HG02678 (cell line): Measurements from ENCODE around the gene ZNF793.
A peak's percentile ranks its signal among the peaks of the same experiment; 100 is the strongest.

Experiments used
- ATAC-seq: cut with Tn5 transposase; IDR thresholded peaks from one replicate; pipeline ENCODE4 v1.9.1; 2021; ENCODE audit warnings: mild to moderate bottlenecking, moderate library complexity; ENCODE audit not compliant: unreplicated experiment

Gene ZNF793

GRCh38 chr19:37506387-37507166 is at the start of gene ZNF793:
Gene ZNF793 (plus strand): TSS chr19:37506939. CDS start chr19:37523440, 16,501 bp downstream.
- peak; percentile 39 for ATAC-seq

DNA sequence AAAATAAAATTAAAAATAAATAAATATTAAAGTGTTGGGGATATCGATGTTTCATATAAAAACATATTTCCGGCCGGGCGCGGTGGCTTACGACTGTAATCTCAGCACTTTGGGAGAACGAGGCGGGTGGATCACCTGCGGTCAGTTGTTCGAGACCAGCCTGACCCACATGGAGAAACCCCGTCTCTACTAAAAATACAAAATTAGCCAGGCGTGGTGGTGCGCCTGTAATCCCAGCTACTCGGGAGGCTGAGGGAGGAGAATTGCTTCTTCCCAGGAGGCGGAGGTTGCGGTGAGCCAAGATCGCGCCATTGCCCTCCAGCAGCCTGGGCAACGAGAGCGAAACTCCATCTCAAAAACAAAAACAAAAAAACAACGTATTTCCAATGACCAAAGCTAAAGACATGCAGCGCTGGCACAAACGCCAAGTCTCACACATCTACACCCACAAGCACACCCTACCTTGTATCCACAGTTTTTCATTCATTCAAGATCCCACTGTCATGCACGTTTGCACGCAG is 40.4 kb upstream of the ZNF793 start:
- ATAC-seq: no peak

DNA sequence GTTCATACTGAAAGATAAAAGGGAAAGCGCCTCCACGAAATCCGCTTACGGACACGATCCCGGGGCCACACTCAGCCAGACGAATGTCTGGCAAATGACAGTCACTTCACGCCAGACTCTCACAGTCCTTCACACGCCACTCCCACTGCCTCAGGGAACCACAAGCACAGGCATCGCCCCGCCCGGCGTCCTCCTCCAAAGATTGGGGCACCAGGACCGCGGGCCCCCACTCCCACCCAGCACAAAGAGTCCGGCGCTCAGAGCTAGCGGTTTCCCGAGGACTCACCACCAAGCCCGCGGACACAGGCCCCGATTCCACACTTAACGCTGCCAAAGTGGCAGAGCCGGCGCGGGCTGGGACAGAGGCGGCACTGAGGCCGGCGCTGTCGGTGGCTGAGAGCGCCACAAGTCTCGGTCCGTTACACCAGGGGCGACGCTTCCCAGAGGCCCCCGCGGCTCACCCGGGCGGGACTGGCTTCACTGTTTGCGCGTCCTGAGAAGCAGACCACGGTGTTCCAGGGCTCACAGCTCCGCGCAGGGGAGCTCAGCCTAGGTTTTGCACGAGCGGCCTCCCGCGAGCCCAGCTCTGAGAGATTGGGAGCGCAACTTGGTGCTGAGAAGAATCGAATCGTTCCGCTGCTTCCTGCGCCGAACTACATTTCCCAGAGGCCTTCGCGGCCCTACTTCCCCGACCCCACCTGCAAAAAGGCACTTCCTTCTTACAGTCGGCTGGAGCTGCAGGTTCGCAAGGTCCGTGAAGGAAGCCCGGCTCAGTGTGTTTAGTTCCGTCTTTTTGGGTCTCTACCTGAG is 39.7 kb upstream of the ZNF793 start, which contains the start of gene ZNF569:
ZNF569 (minus strand) TSS at position 647 of the 810 bp plus-strand sequence. CDS start 22,523 bp downstream, outside the sequence.
- peak; percentile 69 for ATAC-seq

GRCh38 chr19:37467608-37468090 is 39.1 kb upstream of the ZNF793 start:
- no peak for ATAC-seq

DNA sequence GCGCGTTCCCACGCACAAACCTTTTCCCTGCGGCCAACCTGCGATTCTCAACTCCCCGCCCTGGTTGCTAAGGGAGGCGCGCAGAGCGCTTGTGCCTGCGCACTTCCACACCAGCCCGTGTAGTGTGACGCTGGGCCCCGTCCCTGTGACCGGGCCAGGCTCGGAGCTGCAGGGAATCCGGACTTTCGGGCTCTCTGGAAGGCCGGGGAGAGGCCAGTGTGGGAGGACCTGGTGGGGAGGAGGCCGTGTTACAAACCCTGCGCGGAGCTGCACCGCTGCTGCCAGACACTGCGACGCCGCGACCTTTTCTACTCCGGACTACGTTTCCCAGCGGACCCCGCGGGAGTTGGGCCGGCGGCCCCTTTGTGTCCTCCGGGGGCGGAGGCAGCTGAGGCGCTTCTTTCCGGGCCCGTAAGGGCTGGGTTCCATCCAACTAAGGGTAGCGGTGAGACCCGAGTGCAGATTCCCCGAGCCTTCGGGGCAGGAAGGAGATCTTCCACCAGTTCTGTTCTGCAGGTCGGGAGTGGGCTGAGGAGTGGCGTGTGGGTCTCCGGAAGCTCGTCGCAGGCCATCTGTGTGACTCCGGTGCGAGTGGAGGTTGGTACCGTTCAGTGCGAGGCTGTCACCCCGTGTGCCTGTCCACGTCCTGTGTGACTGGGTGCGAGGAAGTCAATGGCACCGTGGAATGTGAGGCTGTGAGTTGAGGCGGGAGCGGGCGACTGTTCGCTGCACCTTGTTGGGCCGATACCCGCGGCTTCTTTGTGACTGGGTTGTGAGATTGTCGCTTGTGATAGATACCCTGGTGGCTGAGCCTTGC is 37.6 kb upstream of the ZNF793 start, which contains the start of gene ZNF570:
ZNF570 (plus strand) TSS at position 396 of the 817 bp plus-strand sequence. CDS start 999 bp downstream, outside the sequence.
- peak; percentile 60 for ATAC-seq

GRCh38 chr19:37470216-37470615 is 36.5 kb upstream of the ZNF793 start:
- no peak for ATAC-seq

- no peak for ATAC-seq
Observed at GRCh38 chr19:37472165-37472564, 34.6 kb upstream of the ZNF793 start.

- ATAC-seq: no peak
Observed at GRCh38 chr19:37484406-37485168, 22.2 kb upstream of the ZNF793 start.

- no peak for ATAC-seq
Observed at GRCh38 chr19:37492213-37492612, 14.5 kb upstream of the ZNF793 start.

DNA sequence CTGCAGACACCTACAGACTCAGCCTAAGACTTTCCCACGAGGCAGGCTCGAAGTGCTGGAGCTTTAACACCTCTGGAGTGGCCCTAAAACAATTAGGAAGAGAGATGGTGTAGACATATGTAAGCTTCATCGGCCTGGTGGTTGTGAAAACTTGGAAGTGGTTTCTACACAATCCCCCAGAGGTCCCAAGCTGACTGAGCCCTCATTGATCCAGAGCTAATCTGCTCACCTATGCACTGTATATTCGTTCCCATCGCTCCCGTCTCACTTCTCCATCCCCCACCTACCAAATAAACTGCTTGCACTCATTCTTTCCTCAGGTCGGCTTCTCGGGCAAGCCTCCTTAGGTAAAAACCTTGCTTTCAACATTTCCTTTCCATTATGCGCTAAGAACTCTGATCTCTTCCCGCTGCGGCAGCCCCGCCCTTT is 767 bp upstream of the ZNF793 start:
- ATAC-seq: no peak

DNA sequence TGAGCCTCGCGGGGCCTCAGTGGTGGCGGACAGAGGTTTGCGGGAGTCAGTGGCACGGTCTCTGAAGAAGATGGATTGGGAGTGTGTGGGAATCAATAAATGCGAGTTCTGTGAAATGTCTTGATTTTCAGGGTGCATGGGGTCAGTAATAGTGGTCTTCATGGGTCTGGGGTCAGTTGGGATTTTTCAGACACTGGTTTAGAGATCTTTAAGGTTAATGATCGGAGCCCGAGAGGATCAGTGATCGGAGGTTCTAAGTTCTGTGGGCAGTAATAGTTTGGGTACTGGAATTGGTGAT is 377 bp downstream of the ZNF793 start:
- no peak for ATAC-seq

GRCh38 chr19:37511186-37511585 is 4.4 kb downstream of the ZNF793 start:
- ATAC-seq: no peak

- ATAC-seq: no peak
Observed at GRCh38 chr19:37511821-37512220, 5.1 kb downstream of the ZNF793 start.

GRCh38 chr19:37513397-37513796 is 6.7 kb downstream of the ZNF793 start:
- ATAC-seq: no peak

DNA sequence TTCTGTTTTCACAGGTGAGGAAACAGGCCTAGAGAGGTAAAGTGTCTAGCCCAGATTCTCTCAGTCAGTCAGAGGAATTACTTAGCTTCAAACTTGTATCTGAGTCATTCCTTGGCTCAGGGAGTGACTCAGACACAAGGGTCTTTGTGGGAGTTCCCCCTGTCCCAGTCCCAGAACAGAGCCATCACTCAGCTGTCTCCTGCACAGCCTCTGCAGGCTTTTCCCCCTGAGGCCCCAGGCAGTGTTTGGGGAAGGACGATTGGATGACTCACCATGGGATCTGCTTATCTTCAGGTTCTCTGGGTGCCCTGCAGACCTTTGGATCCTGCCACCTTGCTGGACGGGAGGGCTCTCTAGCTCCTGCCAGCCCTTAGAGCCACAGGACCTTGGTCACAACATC is 13.2 kb downstream of the ZNF793 start:
- no peak for ATAC-seq

GRCh38 chr19:37537391-37537947 is 30.7 kb downstream of the ZNF793 start:
- ATAC-seq: no peak

- ATAC-seq: no peak
Observed at GRCh38 chr19:37551129-37551993, 44.6 kb downstream of the ZNF793 start.

GRCh38 chr19:37563518-37563917 is 56.8 kb downstream of the ZNF793 start:
- ATAC-seq: no peak
